WTC11 (cell line): ENCODE data around the gene OPCML. TPM values are rescaled to one million over a fixed set of nuclear protein-coding genes. Genes with fewer than 3 reads are reported as not detected.

Experiments
- ATAC-seq: fragments of 200-7000 bp; cut with Tn5 transposase; 2 replicates; pipeline ENCODE4 v1.10.0; 2021; ENCODE audit warnings: mild to moderate bottlenecking, moderate library complexity
- CTCF ChIA-PET: fragments of 300-600 bp; sonication (Branson Sonifier 250); formaldehyde crosslinking; loops from one replicate; lab custom pipeline; 2021; ENCODE audit warnings: antibody characterized with exemption; lab: Charles Lee
- POLR2A ChIA-PET: fragments of 350-600 bp; sonication (Branson Sonifier 250); formaldehyde crosslinking; loops from one replicate; lab custom pipeline; 2021; ENCODE audit warnings: antibody characterized with exemption; lab: Charles Lee
- DNase-seq: peaks from one replicate; pipeline ENCODE4 v3.0.0; 2021; ENCODE audit warnings: low spot score
- H3K27ac Mint-ChIP-seq: 2 replicates; pipeline ENCODE4 v1.8.0; 2021; ENCODE audit warnings: mixed read lengths
- H3K27me3 Mint-ChIP-seq: 2 replicates; pipeline ENCODE4 v1.8.0; 2021; ENCODE audit warnings: low read depth, mild to moderate bottlenecking, moderate library complexity, mixed read lengths
- H3K36me3 Mint-ChIP-seq: 2 replicates; pipeline ENCODE4 v1.8.0; 2021; ENCODE audit warnings: mixed read lengths
- H3K4me1 Mint-ChIP-seq: 2 replicates; pipeline ENCODE4 v1.8.0; 2022; ENCODE audit warnings: mixed read lengths
- H3K4me3 Mint-ChIP-seq: 2 replicates; pipeline ENCODE4 v1.8.0; 2021; ENCODE audit warnings: mild to moderate bottlenecking, moderate library complexity, mixed read lengths
- H3K9me3 Mint-ChIP-seq: 2 replicates; pipeline ENCODE4 v1.8.0; 2021; ENCODE audit warnings: mixed read lengths
- AFF4 ChIP-seq: sonication (generic); formaldehyde crosslinking; IDR thresholded peaks from 2 replicates; pipeline ENCODE4 v1.8.1; 2023; ENCODE audit warnings: mild to moderate bottlenecking, missing genetic modification reagents, borderline replicate concordance
- ETV6 ChIP-seq: sonication (generic); formaldehyde crosslinking; IDR thresholded peaks from 2 replicates; pipeline ENCODE4 v1.8.1; 2022; ENCODE audit warnings: mild to moderate bottlenecking, missing genetic modification reagents
- FOXJ3 ChIP-seq: sonication (generic); formaldehyde crosslinking; IDR thresholded peaks from 2 replicates; pipeline ENCODE4 v1.9.0; 2021; ENCODE audit warnings: missing genetic modification reagents, mild to moderate bottlenecking, borderline replicate concordance
- FOXP1 ChIP-seq: sonication (generic); formaldehyde crosslinking; IDR thresholded peaks from 2 replicates; pipeline ENCODE4 v1.8.0; 2022; ENCODE audit warnings: missing genetic modification reagents, mild to moderate bottlenecking, moderate library complexity, borderline replicate concordance
- KAT7 ChIP-seq: sonication (generic); formaldehyde crosslinking; IDR thresholded peaks from 2 replicates; pipeline ENCODE4 v1.8.1; 2023; ENCODE audit warnings: missing genetic modification reagents, mild to moderate bottlenecking, borderline replicate concordance
- MYBL2 ChIP-seq: sonication (generic); formaldehyde crosslinking; IDR thresholded peaks from 2 replicates; pipeline ENCODE4 v1.8.1; 2023; ENCODE audit warnings: mild to moderate bottlenecking, moderate library complexity, missing genetic modification reagents
- PRRX2 ChIP-seq: fragments of 250-450 bp; sonication (Bioruptor Pico); IDR thresholded peaks from 2 replicates; pipeline ENCODE4 v1.8.0; 2021; ENCODE audit warnings: mild to moderate bottlenecking
- RORB ChIP-seq: fragments of 250-450 bp; sonication (Bioruptor Pico); IDR thresholded peaks from 2 replicates; pipeline ENCODE4 v1.9.0; 2021; ENCODE audit warnings: mild to moderate bottlenecking
- ZNF416 ChIP-seq: fragments of 250-450 bp; sonication (Bioruptor Pico); IDR thresholded peaks from 2 replicates; pipeline ENCODE4 v1.9.0; 2021; ENCODE audit warnings: mild to moderate bottlenecking, inconsistent platforms
- ZNF423 ChIP-seq: fragments of 250-450 bp; sonication (Bioruptor Pico); IDR thresholded peaks from 2 replicates; pipeline ENCODE4 v2.1.2; 2022; ENCODE audit warnings: mild to moderate bottlenecking, moderate library complexity
- total RNA-seq: library from RNA; stranded (reverse); gene quantifications from 3 replicates; pipeline ENCODE4 v1.2.3, GENCODE V29; 2021
- TF ChIP-seq, protein P1 (sequence below): fragments of 250-450 bp; sonication (Bioruptor Pico); IDR thresholded peaks from 2 replicates; pipeline ENCODE4 v1.9.0; 2021; ENCODE audit warnings: mild to moderate bottlenecking, borderline replicate concordance
- TF ChIP-seq, protein P2 (sequence below): sonication (generic); formaldehyde crosslinking; IDR thresholded peaks from 2 replicates; pipeline ENCODE4 v1.8.0; 2023; ENCODE audit warnings: mild to moderate bottlenecking, missing genetic modification reagents
- TF ChIP-seq, protein P3 (sequence below): sonication (generic); formaldehyde crosslinking; IDR thresholded peaks from 2 replicates; pipeline ENCODE4 v1.8.1; 2023; ENCODE audit warnings: mild to moderate bottlenecking, missing genetic modification reagents, moderate library complexity
- TF ChIP-seq, protein P4 (sequence below): fragments of 200-600 bp; IDR thresholded peaks from 2 replicates; pipeline ENCODE4 v1.8.0; 2022; ENCODE audit warnings: antibody characterized with exemption

OPCML gene
- total RNA-seq, 1 experiment from 2014 or later = 1.5 TPM

GRCh38 chr11:132792341-132793140 lies 739.8 kb downstream of the OPCML start (continued):
- TF ChIP-seq, protein P1, sequence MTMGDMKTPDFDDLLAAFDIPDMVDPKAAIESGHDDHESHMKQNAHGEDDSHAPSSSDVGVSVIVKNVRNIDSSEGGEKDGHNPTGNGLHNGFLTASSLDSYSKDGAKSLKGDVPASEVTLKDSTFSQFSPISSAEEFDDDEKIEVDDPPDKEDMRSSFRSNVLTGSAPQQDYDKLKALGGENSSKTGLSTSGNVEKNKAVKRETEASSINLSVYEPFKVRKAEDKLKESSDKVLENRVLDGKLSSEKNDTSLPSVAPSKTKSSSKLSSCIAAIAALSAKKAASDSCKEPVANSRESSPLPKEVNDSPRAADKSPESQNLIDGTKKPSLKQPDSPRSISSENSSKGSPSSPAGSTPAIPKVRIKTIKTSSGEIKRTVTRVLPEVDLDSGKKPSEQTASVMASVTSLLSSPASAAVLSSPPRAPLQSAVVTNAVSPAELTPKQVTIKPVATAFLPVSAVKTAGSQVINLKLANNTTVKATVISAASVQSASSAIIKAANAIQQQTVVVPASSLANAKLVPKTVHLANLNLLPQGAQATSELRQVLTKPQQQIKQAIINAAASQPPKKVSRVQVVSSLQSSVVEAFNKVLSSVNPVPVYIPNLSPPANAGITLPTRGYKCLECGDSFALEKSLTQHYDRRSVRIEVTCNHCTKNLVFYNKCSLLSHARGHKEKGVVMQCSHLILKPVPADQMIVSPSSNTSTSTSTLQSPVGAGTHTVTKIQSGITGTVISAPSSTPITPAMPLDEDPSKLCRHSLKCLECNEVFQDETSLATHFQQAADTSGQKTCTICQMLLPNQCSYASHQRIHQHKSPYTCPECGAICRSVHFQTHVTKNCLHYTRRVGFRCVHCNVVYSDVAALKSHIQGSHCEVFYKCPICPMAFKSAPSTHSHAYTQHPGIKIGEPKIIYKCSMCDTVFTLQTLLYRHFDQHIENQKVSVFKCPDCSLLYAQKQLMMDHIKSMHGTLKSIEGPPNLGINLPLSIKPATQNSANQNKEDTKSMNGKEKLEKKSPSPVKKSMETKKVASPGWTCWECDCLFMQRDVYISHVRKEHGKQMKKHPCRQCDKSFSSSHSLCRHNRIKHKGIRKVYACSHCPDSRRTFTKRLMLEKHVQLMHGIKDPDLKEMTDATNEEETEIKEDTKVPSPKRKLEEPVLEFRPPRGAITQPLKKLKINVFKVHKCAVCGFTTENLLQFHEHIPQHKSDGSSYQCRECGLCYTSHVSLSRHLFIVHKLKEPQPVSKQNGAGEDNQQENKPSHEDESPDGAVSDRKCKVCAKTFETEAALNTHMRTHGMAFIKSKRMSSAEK = no peak
- TF ChIP-seq, protein P2, sequence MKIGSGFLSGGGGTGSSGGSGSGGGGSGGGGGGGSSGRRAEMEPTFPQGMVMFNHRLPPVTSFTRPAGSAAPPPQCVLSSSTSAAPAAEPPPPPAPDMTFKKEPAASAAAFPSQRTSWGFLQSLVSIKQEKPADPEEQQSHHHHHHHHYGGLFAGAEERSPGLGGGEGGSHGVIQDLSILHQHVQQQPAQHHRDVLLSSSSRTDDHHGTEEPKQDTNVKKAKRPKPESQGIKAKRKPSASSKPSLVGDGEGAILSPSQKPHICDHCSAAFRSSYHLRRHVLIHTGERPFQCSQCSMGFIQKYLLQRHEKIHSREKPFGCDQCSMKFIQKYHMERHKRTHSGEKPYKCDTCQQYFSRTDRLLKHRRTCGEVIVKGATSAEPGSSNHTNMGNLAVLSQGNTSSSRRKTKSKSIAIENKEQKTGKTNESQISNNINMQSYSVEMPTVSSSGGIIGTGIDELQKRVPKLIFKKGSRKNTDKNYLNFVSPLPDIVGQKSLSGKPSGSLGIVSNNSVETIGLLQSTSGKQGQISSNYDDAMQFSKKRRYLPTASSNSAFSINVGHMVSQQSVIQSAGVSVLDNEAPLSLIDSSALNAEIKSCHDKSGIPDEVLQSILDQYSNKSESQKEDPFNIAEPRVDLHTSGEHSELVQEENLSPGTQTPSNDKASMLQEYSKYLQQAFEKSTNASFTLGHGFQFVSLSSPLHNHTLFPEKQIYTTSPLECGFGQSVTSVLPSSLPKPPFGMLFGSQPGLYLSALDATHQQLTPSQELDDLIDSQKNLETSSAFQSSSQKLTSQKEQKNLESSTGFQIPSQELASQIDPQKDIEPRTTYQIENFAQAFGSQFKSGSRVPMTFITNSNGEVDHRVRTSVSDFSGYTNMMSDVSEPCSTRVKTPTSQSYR (CRISPR knock-in tag) = no peak

DNA sequence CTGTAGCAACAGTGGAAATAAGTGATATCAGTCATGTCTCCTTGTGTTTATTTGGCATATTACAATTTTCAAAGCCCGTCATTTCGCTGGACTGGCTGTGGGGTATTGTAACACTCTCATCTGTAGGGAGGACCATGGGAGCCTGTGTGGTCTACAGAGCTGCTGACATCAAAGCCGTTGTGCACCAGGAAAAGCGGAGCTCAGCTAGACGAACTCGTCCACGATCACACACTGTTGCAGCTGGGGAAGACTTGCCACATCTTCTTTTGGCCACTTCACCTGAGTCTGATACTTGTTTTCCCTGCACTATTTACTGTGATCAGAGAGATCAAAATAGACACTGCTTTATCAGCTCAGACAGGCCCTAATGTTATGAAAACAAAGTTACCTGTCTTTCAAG lies 741.3 kb downstream of the OPCML start:
- H3K27ac Mint-ChIP-seq = no peak overlapping the region
- TF ChIP-seq, protein P3, sequence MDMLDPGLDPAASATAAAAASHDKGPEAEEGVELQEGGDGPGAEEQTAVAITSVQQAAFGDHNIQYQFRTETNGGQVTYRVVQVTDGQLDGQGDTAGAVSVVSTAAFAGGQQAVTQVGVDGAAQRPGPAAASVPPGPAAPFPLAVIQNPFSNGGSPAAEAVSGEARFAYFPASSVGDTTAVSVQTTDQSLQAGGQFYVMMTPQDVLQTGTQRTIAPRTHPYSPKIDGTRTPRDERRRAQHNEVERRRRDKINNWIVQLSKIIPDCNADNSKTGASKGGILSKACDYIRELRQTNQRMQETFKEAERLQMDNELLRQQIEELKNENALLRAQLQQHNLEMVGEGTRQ (CRISPR knock-in tag) = no peak
- TF ChIP-seq ZNF416 (CRISPR knock-in tag) = no peak
- no peak for TF ChIP-seq FOXJ3 (CRISPR knock-in tag)
- TF ChIP-seq, protein P4, sequence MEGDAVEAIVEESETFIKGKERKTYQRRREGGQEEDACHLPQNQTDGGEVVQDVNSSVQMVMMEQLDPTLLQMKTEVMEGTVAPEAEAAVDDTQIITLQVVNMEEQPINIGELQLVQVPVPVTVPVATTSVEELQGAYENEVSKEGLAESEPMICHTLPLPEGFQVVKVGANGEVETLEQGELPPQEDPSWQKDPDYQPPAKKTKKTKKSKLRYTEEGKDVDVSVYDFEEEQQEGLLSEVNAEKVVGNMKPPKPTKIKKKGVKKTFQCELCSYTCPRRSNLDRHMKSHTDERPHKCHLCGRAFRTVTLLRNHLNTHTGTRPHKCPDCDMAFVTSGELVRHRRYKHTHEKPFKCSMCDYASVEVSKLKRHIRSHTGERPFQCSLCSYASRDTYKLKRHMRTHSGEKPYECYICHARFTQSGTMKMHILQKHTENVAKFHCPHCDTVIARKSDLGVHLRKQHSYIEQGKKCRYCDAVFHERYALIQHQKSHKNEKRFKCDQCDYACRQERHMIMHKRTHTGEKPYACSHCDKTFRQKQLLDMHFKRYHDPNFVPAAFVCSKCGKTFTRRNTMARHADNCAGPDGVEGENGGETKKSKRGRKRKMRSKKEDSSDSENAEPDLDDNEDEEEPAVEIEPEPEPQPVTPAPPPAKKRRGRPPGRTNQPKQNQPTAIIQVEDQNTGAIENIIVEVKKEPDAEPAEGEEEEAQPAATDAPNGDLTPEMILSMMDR = no peak
- TF ChIP-seq RORB = no peak
- no peak for TF ChIP-seq MYBL2
- H3K36me3 Mint-ChIP-seq = no peaks in the 10 kb centered on the region
- H3K9me3 Mint-ChIP-seq = no peaks in the 10 kb centered on the region
- ChIA-PET POLR2A (no interaction called here), CTCF (interaction anchor here (1.0 to 2.2 kb wide), 2 partner anchors 12 to 150 kb away, joined by 3 to 7 read pairs; no protein-coding TSS in a partner anchor)
- no peak for ATAC-seq
- peaks cover 46% of the 10 kb centered on the region for H3K4me1 Mint-ChIP-seq
- no peak for DNase-seq
- no peaks in the 10 kb centered on the region for H3K27me3 Mint-ChIP-seq
- H3K4me3 Mint-ChIP-seq = no peak overlapping the region

DNA sequence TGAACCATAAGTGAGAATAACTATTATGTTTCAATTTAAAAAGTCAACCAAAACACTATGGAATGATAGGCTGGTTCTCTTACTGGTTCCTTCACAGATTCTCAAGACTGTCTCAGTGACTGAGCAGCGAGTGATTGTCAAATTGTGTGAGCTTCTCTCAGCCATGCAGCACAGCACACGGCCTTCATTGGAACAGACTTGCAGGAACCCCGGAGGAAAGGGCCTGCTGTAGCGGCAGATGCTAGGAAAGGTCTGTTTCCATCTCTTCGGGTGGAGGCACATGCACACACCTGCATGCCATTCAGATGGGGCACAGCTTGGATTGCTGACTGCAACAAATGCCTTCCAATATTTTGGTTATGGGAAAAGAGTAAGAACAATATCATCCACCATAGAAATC lies 741.8 kb downstream of the OPCML start:
- POLR2A ChIA-PET = no interaction called here
- CTCF ChIA-PET = interaction anchor here (2.2 kb wide), 1 partner anchor 151 kb away, joined by 7 read pairs; no protein-coding TSS in a partner anchor
- no peak for TF ChIP-seq FOXP1
- TF ChIP-seq ETV6 (CRISPR knock-in tag) = no peak
- TF ChIP-seq PRRX2 (CRISPR knock-in tag) = no peak
- TF ChIP-seq AFF4 (CRISPR knock-in tag) = no peak
- no peak for TF ChIP-seq KAT7
- TF ChIP-seq RORB = no peak
- no peak for TF ChIP-seq FOXJ3 (CRISPR knock-in tag)
- no peak for TF ChIP-seq ZNF423
- DNase-seq (no peak), ATAC-seq (no peak)
- no peak overlapping the region for H3K27ac Mint-ChIP-seq
- H3K4me3 Mint-ChIP-seq = no peak overlapping the region
- no peaks in the 10 kb centered on the region for H3K36me3 Mint-ChIP-seq
- no peaks in the 10 kb centered on the region for H3K27me3 Mint-ChIP-seq
- peaks cover 51% of the 10 kb centered on the region for H3K4me1 Mint-ChIP-seq
- no peaks in the 10 kb centered on the region for H3K9me3 Mint-ChIP-seq
